22Rv1 (cell line): Measurements from ENCODE around the gene MALRD1.

Experiments used
- H3K27ac ChIP-seq: fragments of 450-650 bp; 2 replicates; pipeline ENCODE4 v1.5.1; 2017
- ZFX ChIP-seq: fragments of 450-650 bp; IDR thresholded peaks from 2 replicates; pipeline ENCODE4 v1.6.1; 2017; ENCODE audit warnings: antibody characterized with exemption, borderline replicate concordance
- TF ChIP-seq, protein P1 (sequence below): fragments of 450-650 bp; IDR thresholded peaks from 2 replicates; pipeline ENCODE4 v1.5.1; 2017; ENCODE audit warnings: mild to moderate bottlenecking

The MALRD1 gene

GRCh38 chr10:19505320-19506312, 457.0 kb downstream of the MALRD1 start:
- TF ChIP-seq, protein P1, sequence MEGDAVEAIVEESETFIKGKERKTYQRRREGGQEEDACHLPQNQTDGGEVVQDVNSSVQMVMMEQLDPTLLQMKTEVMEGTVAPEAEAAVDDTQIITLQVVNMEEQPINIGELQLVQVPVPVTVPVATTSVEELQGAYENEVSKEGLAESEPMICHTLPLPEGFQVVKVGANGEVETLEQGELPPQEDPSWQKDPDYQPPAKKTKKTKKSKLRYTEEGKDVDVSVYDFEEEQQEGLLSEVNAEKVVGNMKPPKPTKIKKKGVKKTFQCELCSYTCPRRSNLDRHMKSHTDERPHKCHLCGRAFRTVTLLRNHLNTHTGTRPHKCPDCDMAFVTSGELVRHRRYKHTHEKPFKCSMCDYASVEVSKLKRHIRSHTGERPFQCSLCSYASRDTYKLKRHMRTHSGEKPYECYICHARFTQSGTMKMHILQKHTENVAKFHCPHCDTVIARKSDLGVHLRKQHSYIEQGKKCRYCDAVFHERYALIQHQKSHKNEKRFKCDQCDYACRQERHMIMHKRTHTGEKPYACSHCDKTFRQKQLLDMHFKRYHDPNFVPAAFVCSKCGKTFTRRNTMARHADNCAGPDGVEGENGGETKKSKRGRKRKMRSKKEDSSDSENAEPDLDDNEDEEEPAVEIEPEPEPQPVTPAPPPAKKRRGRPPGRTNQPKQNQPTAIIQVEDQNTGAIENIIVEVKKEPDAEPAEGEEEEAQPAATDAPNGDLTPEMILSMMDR, result no peak
- no peak for TF ChIP-seq ZFX
- H3K27ac ChIP-seq, result no peak overlapping the region

DNA sequence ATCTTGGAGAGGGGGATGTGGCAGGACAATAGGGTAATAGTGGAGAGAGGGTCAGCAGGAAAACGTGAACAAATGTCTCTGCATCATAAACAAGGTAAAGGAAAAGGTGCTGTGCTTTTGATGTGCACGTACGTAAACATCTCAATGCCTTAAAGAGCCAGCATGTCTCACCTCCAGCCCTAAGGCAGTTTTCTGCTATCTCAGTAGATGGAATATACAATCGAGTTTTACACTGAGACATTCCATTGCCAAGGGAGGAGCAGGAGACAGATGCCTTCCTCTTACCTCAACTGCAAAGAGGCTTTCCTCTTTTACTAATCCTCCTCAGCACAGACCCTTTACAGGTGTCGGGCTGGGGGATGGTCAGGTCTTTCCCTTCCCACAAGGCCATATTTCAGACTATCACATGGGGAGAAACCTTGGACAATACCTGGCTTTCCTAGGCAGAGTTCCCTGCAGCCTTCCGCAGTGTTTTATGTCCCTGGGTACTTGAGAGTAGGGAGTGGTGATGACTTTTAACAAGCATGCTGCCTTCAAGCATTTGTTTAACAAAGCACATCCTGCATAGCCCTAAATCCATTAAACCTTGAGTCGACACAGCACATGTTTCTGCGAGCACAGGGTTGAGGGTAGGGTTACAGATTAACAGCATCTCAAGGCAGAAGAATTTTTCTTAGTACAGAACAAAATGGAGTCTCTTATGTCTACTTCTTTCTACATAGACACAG, 461.6 kb downstream of the MALRD1 start:
- H3K27ac ChIP-seq, result 0 out of 2 replicates have a peak overlapping the region, but pooled peaks have one; percentile 5

DNA sequence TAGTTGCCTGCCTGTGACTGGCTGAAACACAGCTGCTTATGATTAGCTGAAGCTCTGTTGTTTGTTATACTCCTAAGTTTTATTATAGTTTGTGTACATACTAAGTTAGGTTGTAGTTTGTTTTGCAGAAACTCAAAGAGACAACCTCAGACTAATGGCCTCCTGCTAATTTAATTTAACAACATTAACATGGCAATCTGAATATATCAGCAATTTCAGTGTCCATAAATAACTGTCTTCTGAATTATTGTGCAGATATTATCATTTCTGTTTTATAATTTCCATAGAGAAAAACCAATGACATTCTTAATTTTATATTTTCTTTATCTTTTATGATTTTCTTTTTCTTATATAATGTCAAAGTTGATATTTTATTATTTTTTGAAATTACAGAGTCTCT, 469.5 kb downstream of the MALRD1 start:
- TF ChIP-seq, protein P1, result no peak
- TF ChIP-seq ZFX, result no peak
- no peak overlapping the region for H3K27ac ChIP-seq

- TF ChIP-seq ZFX, result no peak
- TF ChIP-seq, protein P1, result no peak
- H3K27ac ChIP-seq, result no peak overlapping the region
Measured at GRCh38 chr10:19518632-19519031, 470.0 kb downstream of the MALRD1 start.

DNA sequence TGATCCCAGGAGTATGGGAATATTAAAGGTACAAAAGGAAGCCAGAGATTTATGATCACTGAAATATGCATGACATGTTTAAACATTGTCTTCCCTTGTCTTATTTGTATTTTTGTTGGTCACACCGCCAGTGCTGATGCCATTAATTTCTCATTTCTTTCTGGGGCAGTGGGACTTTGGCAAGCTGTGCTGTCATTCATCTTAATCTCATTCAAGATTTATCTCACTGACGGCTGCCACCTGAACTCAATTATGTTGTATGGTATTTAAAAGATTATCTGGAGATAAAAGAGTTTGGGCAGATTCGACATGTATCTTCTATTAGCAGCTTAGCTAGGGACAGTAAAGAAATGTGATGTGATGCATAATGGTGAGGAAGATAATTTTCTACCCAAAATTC, 482.7 kb downstream of the MALRD1 start:
- no peak for TF ChIP-seq ZFX
- TF ChIP-seq, protein P1, result no peak

DNA sequence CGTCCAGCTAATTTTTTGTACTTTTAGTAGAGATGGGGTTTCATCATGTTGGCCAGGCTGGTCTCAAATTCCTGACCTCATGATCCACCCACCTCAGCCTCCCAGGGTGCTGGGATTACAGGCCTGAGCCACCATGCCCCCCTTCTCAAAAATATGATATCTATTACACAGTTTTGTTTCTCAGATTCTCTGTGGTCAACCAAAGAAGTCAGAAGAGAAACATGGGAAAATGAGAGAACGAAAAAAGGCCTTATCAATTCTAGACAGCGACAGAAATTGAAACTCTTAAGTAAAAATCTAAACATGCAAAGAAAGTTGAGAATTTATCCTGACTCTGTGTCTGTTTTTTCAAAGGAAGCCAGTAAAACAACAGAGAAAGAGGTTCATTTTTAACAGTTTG, 483.8 kb downstream of the MALRD1 start:
- TF ChIP-seq, protein P1, result no peak
- no peak for TF ChIP-seq ZFX
- H3K27ac ChIP-seq, result no peak overlapping the region

More for the DNA sequence above, 482.7 kb downstream of the MALRD1 start:
- H3K27ac ChIP-seq, result no peak overlapping the region

GRCh38 chr10:19541299-19541698, 492.7 kb downstream of the MALRD1 start:
- no peak overlapping the region for H3K27ac ChIP-seq
- no peak for TF ChIP-seq ZFX
- TF ChIP-seq, protein P1, result no peak
